Smooth muscle cell (in vitro differentiated cells): ENCODE measurements around the gene YJU2. TPM values are rescaled to one million over a fixed set of nuclear protein-coding genes. Genes with fewer than 3 reads are reported as not detected.

ENCODE experiments used
- DNase-seq: peaks from one replicate; lab custom pipeline; 2025; ENCODE audit not compliant: unreplicated experiment; lab: John Stamatoyannopoulos, UW
- H2AFZ ChIP-seq: fragments of 200-600 bp; sonication (generic); 2 replicates; pipeline ENCODE4 v1.6.0; 2016; ENCODE audit warnings: antibody characterized with exemption, low read depth, mild to moderate bottlenecking
- H3F3A ChIP-seq: fragments of 200-600 bp; sonication (generic); 2 replicates; pipeline ENCODE4 v1.6.0; 2017; ENCODE audit warnings: antibody characterized with exemption, low read depth
- H3K27ac ChIP-seq: fragments of 200-600 bp; sonication (generic); 2 replicates; pipeline ENCODE4 v1.5.1; 2016; ENCODE audit warnings: low read depth, mild to moderate bottlenecking
- H3K27me3 ChIP-seq: fragments of 200-600 bp; sonication (generic); 2 replicates; pipeline ENCODE4 v1.6.1; 2016; ENCODE audit warnings: low read depth, mild to moderate bottlenecking
- H3K36me3 ChIP-seq: fragments of 200-600 bp; sonication (generic); 2 replicates; pipeline ENCODE4 v1.5.1; 2016; ENCODE audit warnings: low read depth
- H3K4me1 ChIP-seq: fragments of 200-600 bp; sonication (generic); 2 replicates; pipeline ENCODE4 v1.5.1; 2016; ENCODE audit warnings: low read depth
- H3K4me2 ChIP-seq: fragments of 200-600 bp; sonication (generic); 2 replicates; pipeline ENCODE4 v1.6.0; 2016; ENCODE audit warnings: mild to moderate bottlenecking
- H3K4me3 ChIP-seq: fragments of 200-600 bp; sonication (generic); 2 replicates; pipeline ENCODE4 v1.5.1; 2016; ENCODE audit warnings: mild to moderate bottlenecking
- H3K79me2 ChIP-seq: fragments of 200-600 bp; sonication (generic); 2 replicates; pipeline ENCODE4 v1.6.0; 2016; ENCODE audit warnings: low read depth, mild to moderate bottlenecking
- H3K9ac ChIP-seq: fragments of 200-600 bp; sonication (generic); 2 replicates; pipeline ENCODE4 v1.6.0; 2016; ENCODE audit warnings: low read depth
- H3K9me3 ChIP-seq: fragments of 200-600 bp; sonication (generic); replicated peaks from 2 replicates; pipeline ENCODE4 v1.5.1; 2016; ENCODE audit warnings: low read depth
- H4K20me1 ChIP-seq: fragments of 200-600 bp; sonication (generic); 2 replicates; pipeline ENCODE4 v1.6.0; 2016; ENCODE audit warnings: low read depth
- CTCF ChIP-seq: fragments of 200-600 bp; sonication (generic); IDR thresholded peaks from 2 replicates; pipeline ENCODE4 v1.5.1; 2017; ENCODE audit warnings: borderline replicate concordance, mild to moderate bottlenecking, antibody characterized with exemption; ENCODE audit not compliant: insufficient read depth, poor library complexity, severe bottlenecking
- WGBS: methylation state at CpG from one replicate; pipeline ENCODE4 v1.1.7; 2016; ENCODE audit warnings: low lambda C conversion rate; 5-methylcytosine and 5-hydroxymethylcytosine counted together
- polyA plus RNA-seq: library from polyadenylated mRNA; unstranded; fragments of >200 nt; fragmentation: Nextera tagmentation; extraction: Ambion mirVana; gene quantifications from 2 replicates; pipeline ENCODE4 v1.2.1, GENCODE V29; 2016
- total RNA-seq: library from RNA; depleted of rRNA; stranded (reverse); fragments of >200 nt; gene quantifications from 2 replicates; pipeline ENCODE4 v1.2.3, GENCODE V29; 2014

YJU2 gene
- total and polyA plus RNA-seq, 2 experiments from 2014 or later = 8.7 to 12.0 TPM

- Histone ChIP-seq H3K27me3 (peaks cover 58% of the 10 kb centered on the region), H3K9me3 (no peaks in the 10 kb centered on the region), H3K4me1 (no peaks in the 10 kb centered on the region), H4K20me1 (no peaks in the 10 kb centered on the region), H2AFZ (no peak overlapping the region), H3K79me2 (no peaks in the 10 kb centered on the region), H3K36me3 (no peaks in the 10 kb centered on the region), H3K27ac (no peak overlapping the region), H3K4me3 (no peak overlapping the region), H3F3A (no peaks in the 10 kb centered on the region), H3K9ac (no peak overlapping the region), H3K4me2 (no peak overlapping the region)
- no peak for DNase-seq
- TF ChIP-seq CTCF = no peak
- WGBS = 52% methylated on average over 6 of the region's 28 CpGs
These were observed 48.3 kb upstream of the YJU2 start for GRCh38 chr19:4198467-4199126.

GRCh38 chr19:4199699-4200293 lies 47.1 kb upstream of the YJU2 start:
- Histone ChIP-seq H3K4me2 (no peak overlapping the region), H2AFZ (no peak overlapping the region), H3K27me3 (peaks cover 58% of the 10 kb centered on the region), H3K27ac (no peak overlapping the region), H3K9me3 (no peaks in the 10 kb centered on the region), H3F3A (no peaks in the 10 kb centered on the region), H3K9ac (no peak overlapping the region), H3K4me1 (no peaks in the 10 kb centered on the region), H3K4me3 (no peak overlapping the region), H3K79me2 (no peaks in the 10 kb centered on the region), H3K36me3 (no peaks in the 10 kb centered on the region), H4K20me1 (no peaks in the 10 kb centered on the region)
- TF ChIP-seq CTCF = no peak
- DNase-seq = no peak
- 46% methylated on average over 31 of the region's 33 CpGs for WGBS

GRCh38 chr19:4200940-4201542 lies 45.8 kb upstream of the YJU2 start:
- H4K20me1 ChIP-seq = no peaks in the 10 kb centered on the region
- H3F3A ChIP-seq = no peaks in the 10 kb centered on the region
- WGBS = 82% methylated on average over 2 of the region's 2 CpGs
- H3K27ac ChIP-seq = no peak overlapping the region
- DNase-seq = no peak
- peaks cover 53% of the 10 kb centered on the region for H3K27me3 ChIP-seq
- H3K9me3 ChIP-seq = no peaks in the 10 kb centered on the region
- no peaks in the 10 kb centered on the region for H3K36me3 ChIP-seq
- H3K4me3 ChIP-seq = no peak overlapping the region
- H3K4me1 ChIP-seq = no peaks in the 10 kb centered on the region
- H2AFZ ChIP-seq = no peak overlapping the region
- H3K9ac ChIP-seq = no peak overlapping the region
- H3K4me2 ChIP-seq = no peak overlapping the region
- no peaks in the 10 kb centered on the region for H3K79me2 ChIP-seq
- TF ChIP-seq CTCF = no peak

- no peaks in the 10 kb centered on the region for H3K4me1 ChIP-seq
- no peaks in the 10 kb centered on the region for H3K36me3 ChIP-seq
- H3K79me2 ChIP-seq = no peaks in the 10 kb centered on the region
- no peaks in the 10 kb centered on the region for H3K9me3 ChIP-seq
- DNase-seq = no peak
- no peaks in the 10 kb centered on the region for H3F3A ChIP-seq
- H2AFZ ChIP-seq = no peak overlapping the region
- TF ChIP-seq CTCF = no peak
- H3K4me3 ChIP-seq = no peak overlapping the region
- peaks cover 50% of the 10 kb centered on the region for H3K27me3 ChIP-seq
- no peak overlapping the region for H3K4me2 ChIP-seq
- WGBS = 92% methylated on average over 4 of the region's 4 CpGs
- H4K20me1 ChIP-seq = no peaks in the 10 kb centered on the region
- no peak overlapping the region for H3K27ac ChIP-seq
- no peak overlapping the region for H3K9ac ChIP-seq
These were observed 45.1 kb upstream of the YJU2 start for GRCh38 chr19:4201798-4202197.
